Measurements from ENCODE around the gene BANK1.

The BANK1 gene

GRCh38 chr4:101910786-101911373, 120.3 kb downstream of the BANK1 start:
- DNase-seq = no peak

- DNase-seq = peak in 1 of 2 experiments; percentile 34
Measured at GRCh38 chr4:101911616-101912015, 121.1 kb downstream of the BANK1 start.

GRCh38 chr4:101914761-101915160, 124.2 kb downstream of the BANK1 start:
- peak in 1 of 2 experiments; percentile 78 for DNase-seq

- DNase-seq = no peak
Measured at GRCh38 chr4:101919373-101919977, 128.9 kb downstream of the BANK1 start.

GRCh38 chr4:101921370-101921769, 130.8 kb downstream of the BANK1 start:
- no peak for DNase-seq

- DNase-seq = no peak
Measured at GRCh38 chr4:101931619-101932018, 141.1 kb downstream of the BANK1 start.

- peak; percentile 31 to 43 for DNase-seq
Measured at GRCh38 chr4:101933855-101934254, 143.3 kb downstream of the BANK1 start.

- no peak for DNase-seq
Measured at GRCh38 chr4:101938836-101939235, 148.3 kb downstream of the BANK1 start.

- DNase-seq = no peak
Measured at GRCh38 chr4:101941816-101942358, 151.4 kb downstream of the BANK1 start.

- DNase-seq = no peak
Measured at GRCh38 chr4:101942891-101943290, 152.4 kb downstream of the BANK1 start.

- no peak for DNase-seq
Measured at GRCh38 chr4:101944649-101945048, 154.1 kb downstream of the BANK1 start.

- DNase-seq = no peak
Measured at GRCh38 chr4:101948055-101948454, 157.5 kb downstream of the BANK1 start.

- DNase-seq = no peak
Measured at GRCh38 chr4:101948951-101949350, 158.4 kb downstream of the BANK1 start.

- no peak for DNase-seq
Measured at GRCh38 chr4:101950258-101950979, 159.9 kb downstream of the BANK1 start.

GRCh38 chr4:101952985-101953384, 162.5 kb downstream of the BANK1 start:
- DNase-seq = peak in 1 of 2 experiments; percentile 38

- peak; percentile 43 to 47 for DNase-seq
Measured at GRCh38 chr4:101953949-101954348, 163.4 kb downstream of the BANK1 start.

- DNase-seq = peak; percentile 59 to 61
Measured at GRCh38 chr4:101954351-101954750, 163.8 kb downstream of the BANK1 start.

- DNase-seq = peak; percentile 69
Measured at GRCh38 chr4:101954975-101955678, 164.6 kb downstream of the BANK1 start.

- no peak for DNase-seq
Measured at GRCh38 chr4:101956068-101956825, 165.7 kb downstream of the BANK1 start.

GRCh38 chr4:101958547-101958946, 168.0 kb downstream of the BANK1 start:
- DNase-seq = peak; percentile 66 to 83

GRCh38 chr4:101960431-101960830, 169.9 kb downstream of the BANK1 start:
- no peak for DNase-seq

- peak; percentile 90 to 94 for DNase-seq
Measured at GRCh38 chr4:101961144-101961543, 170.6 kb downstream of the BANK1 start.

Measured in NCI-H446 (cell line).